Kidney epithelial cell (primary cell): ENCODE data around the gene CARS1. TPM values are rescaled to one million over a fixed set of nuclear protein-coding genes. Genes with fewer than 3 reads are reported as not detected.
"Not testable (repeated sequence)": the region's sequence is repeated elsewhere in the genome, so short reads cannot be mapped to it uniquely, and the experiment has no call there.

Experiments used
- DNase-seq: peaks from one replicate; pipeline ENCODE4 v3.0.0-alpha.2; 2010; ENCODE audit warnings: low read depth
- H3K27me3 ChIP-seq: 2 replicates; pipeline ENCODE4 v1.6.0; 2011; ENCODE audit warnings: low read length; ENCODE audit not compliant: control insufficient read depth, insufficient read depth
- H3K36me3 ChIP-seq: 2 replicates; pipeline ENCODE4 v1.5.1; 2011; ENCODE audit warnings: low read length; ENCODE audit not compliant: control insufficient read depth, insufficient read depth
- H3K4me3 ChIP-seq: 2 replicates; pipeline ENCODE4 v1.5.1; 2011; ENCODE audit warnings: low read depth, mild to moderate bottlenecking, control low read depth, low read length
- total RNA-seq: library from RNA; depleted of rRNA; stranded (reverse); fragments of >200 nt; gene quantifications from 2 replicates; pipeline ENCODE4 v1.2.3, GENCODE V29; 2015
- TF ChIP-seq, protein P1 (sequence below): IDR thresholded peaks from 2 replicates; pipeline ENCODE4 v1.5.1; 2011; ENCODE audit warnings: mild to moderate bottlenecking, moderate library complexity, low read length, control low read depth, inconsistent platforms; ENCODE audit not compliant: insufficient read depth, poor library complexity, severe bottlenecking

Gene CARS1
- total RNA-seq, 1 donor from 2014 or later: 98.3 TPM

DNA sequence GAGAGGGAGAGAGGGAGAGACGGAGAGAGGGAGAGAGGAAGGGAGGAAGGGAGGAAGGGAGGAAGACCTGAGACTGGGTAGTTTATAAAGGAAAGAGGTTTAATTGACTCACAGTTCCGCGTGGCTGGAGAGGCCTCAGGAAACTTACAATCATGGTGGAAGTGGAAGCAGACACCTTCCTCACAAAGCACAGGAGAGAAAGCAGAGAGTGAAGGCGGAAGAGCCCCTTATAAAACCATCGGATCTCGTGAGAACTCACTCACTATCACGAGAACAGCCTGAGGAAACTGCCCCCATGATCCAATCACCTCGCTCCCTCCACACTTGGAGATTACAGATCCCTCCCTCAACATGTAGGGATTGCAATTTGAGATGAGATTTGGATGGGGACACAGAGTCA is 12.2 kb upstream of the CARS1 start:
- Histone ChIP-seq H3K27me3 (no peaks in the 10 kb centered on the region), H3K36me3 (no peaks in the 10 kb centered on the region)

DNA sequence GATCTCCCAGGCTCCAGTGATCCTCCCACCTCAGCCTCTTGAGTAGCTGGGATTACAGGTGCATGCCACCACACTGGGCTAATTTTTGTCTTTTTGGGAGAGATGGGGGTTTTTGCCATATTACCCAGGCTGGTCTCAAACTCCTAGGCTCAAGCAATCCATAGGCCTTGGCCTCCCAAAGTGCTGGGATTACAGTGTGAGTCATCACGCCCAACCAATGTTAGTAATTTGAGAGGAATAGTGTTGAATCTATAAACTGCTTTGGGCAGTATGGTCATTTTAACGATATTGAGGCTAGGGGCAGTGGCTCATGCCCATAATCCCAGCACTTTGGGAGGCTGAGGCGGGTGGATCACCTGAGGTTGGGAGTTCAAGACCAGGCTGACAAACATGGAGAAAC is 9.1 kb upstream of the CARS1 start:
- not testable (repeated sequence) for H3K4me3 ChIP-seq, H3K27me3 ChIP-seq, DNase-seq, H3K36me3 ChIP-seq

More for the DNA sequence above, 12.2 kb upstream of the CARS1 start:
- DNase-seq: no peak
- TF ChIP-seq, protein P1, sequence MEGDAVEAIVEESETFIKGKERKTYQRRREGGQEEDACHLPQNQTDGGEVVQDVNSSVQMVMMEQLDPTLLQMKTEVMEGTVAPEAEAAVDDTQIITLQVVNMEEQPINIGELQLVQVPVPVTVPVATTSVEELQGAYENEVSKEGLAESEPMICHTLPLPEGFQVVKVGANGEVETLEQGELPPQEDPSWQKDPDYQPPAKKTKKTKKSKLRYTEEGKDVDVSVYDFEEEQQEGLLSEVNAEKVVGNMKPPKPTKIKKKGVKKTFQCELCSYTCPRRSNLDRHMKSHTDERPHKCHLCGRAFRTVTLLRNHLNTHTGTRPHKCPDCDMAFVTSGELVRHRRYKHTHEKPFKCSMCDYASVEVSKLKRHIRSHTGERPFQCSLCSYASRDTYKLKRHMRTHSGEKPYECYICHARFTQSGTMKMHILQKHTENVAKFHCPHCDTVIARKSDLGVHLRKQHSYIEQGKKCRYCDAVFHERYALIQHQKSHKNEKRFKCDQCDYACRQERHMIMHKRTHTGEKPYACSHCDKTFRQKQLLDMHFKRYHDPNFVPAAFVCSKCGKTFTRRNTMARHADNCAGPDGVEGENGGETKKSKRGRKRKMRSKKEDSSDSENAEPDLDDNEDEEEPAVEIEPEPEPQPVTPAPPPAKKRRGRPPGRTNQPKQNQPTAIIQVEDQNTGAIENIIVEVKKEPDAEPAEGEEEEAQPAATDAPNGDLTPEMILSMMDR: no peak
- no peak overlapping the region for H3K4me3 ChIP-seq

DNA sequence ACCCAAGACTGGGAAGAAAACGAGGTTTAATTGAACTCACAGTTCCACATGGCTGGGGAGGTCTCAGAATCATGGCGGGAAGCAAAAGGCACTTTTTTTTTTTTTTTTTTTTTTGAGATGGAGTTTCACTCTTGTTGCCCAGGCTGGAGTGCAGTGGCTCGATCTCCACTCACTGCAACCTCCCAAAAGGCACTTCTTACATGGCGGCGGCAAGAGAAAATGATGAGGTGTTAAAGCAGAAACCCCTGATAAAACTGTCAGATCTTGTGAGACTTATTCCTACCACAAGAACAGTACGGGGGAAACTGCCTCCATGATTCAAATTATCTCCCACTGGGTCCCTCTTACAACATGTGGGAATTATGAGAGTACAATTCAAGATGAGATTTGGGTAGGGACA is 7.5 kb upstream of the CARS1 start:
- not testable (repeated sequence) for DNase-seq, H3K36me3 ChIP-seq, H3K27me3 ChIP-seq, H3K4me3 ChIP-seq

DNA sequence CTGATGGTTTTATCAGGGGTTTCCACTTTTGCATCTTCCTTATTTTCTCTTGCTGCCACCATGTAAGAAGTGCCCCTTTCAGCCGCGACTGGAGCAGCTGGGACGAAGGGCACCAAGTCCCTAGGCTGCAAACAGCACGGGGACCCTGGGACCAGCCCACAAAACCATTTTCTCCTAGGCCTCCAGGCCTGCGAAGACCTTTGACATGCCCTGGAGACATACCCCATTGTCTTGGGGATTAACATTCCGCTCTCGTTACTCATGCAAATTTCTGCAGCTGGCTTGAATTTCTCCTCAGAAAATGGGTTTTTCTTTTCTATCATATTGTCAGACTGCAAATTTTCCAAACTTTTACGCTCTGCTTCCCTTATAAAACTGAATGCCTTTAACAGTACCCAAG is 6.7 kb upstream of the CARS1 start:
- DNase-seq, H3K4me3 ChIP-seq, H3K27me3 ChIP-seq, H3K36me3 ChIP-seq: not testable (repeated sequence)

DNA sequence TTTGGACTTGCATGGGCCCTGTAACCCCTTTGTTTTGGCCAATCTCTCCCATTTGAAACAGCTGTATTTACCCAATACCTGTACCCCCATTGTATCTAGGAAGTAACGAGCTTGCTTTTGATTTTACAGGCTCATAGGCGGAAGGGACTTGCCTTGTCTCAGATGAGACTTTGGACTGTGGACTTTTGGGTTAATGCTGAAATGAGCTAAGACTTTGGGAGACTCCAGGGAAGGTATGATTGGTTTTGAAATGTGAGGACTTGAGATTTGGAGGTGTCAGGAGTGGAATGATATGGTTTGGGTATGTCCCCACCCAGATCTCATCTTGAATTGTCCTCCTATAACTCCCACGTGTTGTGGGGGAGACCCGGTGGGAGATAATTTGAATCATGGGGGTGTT is 6.2 kb upstream of the CARS1 start:
- H3K27me3 ChIP-seq, DNase-seq, H3K4me3 ChIP-seq, H3K36me3 ChIP-seq: not testable (repeated sequence)

DNA sequence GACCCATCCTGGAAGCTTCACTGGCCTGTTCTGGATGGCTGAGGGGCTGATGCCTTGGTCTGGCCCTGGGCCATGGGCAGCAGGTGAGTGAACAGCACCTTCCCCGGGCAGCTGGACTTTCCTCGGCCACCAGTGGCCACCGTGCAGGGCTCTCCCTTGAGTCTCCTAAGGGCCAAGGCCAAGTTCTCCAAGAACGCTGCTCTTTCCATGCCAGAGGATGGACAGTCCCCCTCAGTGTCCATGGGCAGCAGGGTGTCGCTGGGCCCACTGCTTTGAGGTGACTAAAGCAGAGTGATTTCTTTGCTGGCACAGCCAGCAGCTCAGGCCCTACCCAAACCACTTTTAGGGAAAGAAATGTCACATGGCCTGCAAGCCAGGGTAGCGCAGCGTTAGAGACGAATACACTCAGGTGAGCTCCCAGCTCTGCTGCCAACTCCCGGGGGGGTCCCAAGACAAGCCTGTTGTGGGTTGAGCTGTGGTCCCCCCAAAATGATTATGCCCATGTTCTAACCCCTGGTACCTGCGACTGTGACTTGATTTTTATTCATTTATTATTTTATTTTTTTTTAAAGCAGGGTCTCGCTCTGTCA is 3.3 kb upstream of the CARS1 start:
- DNase-seq: no peak
- TF ChIP-seq, protein P1: no peak
- H3K36me3 ChIP-seq: no peaks in the 10 kb centered on the region

DNA sequence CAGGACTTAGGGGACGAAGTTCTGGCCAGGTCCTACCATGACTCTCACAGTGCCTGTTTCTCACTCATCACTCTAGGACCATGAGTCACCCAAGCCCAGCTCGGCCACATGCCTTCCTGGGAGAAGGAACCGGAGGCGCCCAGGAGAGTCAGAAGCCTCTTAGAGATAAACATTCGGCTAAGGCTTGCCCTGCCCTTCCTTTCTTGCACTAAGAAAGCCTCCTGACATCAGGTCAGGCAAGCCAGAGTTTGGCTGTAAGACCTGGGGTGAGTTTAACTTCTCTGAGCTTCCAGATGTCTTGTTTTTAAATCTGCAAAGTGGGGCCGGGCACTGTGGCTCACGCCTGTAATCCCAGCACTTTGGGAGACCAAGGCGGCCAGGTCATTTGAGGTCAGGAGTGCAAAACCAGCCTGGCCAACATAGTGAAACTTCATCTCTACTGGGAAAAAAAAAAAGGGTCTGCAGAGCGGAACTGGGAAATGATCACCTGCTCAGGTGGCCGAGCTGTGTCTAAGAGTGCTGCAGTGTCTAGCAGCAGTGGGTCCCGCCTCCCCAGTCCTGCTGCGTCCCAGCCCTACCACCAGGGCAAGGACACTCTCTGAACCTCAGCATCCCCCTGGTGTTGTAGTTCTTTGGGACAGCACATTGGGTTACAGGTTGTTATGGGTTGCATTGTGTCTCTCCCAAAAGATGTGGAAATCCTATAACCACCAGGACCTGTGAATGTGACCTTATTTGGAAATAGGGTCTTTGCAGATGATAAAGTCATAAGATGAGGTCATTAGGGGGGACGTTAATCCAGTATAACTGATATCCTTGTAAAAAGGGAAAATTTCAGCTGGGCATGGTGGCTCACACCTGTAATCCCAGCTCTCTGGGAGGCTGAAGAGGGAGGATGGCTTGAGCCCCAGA is 1.8 kb upstream of the CARS1 start:
- DNase-seq: peak; percentile 12
- no peaks in the 10 kb centered on the region for H3K36me3 ChIP-seq
- no peak overlapping the region for H3K4me3 ChIP-seq
- TF ChIP-seq, protein P1: no peak
- H3K27me3 ChIP-seq: no peaks in the 10 kb centered on the region

More for the DNA sequence above, 3.3 kb upstream of the CARS1 start:
- Histone ChIP-seq H3K27me3 (no peaks in the 10 kb centered on the region), H3K4me3 (no peak overlapping the region)
